ENCODE measurements around the gene CCNE1. TPM values are rescaled to one million over a fixed set of nuclear protein-coding genes. Genes with fewer than 3 reads are reported as not detected.

Gene CCNE1
- polyA plus RNA-seq, 1 of the 3 experiments (the other 2 are of a cell fraction) = 8.9 TPM

GRCh38 chr19:29841559-29842367 is 30.0 kb downstream of the CCNE1 start:
- no peaks in the 10 kb centered on the region for H4K20me1 ChIP-seq (ENCODE audit: insufficient read depth)
- WGBS (ENCODE audit: low lambda C conversion rate) = 52% methylated on average over 5 of the region's 10 CpGs
- H3K79me2 ChIP-seq (ENCODE audit: insufficient read depth) = no peaks in the 10 kb centered on the region
- no peaks in the 10 kb centered on the region for H3K9me3 ChIP-seq
- CTCF ChIA-PET = interaction anchor here (2.1 to 2.6 kb wide), 2 partner anchors 16 to 125 kb away, joined by 7 to 11 read pairs; no protein-coding TSS in a partner anchor
- H3K27ac ChIP-seq (ENCODE audit: low read depth in 2 of 2, low read length in 1 of 2) = no peak overlapping the region; a peak in 1 of 4 replicates
- H3K4me1 ChIP-seq (ENCODE audit: control insufficient read depth in 1 of 2, insufficient read depth in 2 of 2, low read depth in 1 of 2, low read length in 1 of 2) = peaks cover 0 to 11% of the 10 kb centered on the region in 2 experiments; a peak in 1 of 4 replicates
- peak; percentile 56 for DNase-seq
- H2AFZ ChIP-seq (ENCODE audit: low read depth) = no peak overlapping the region
- H3K4me3 ChIP-seq (ENCODE audit: low read depth in 2 of 2, low read length in 1 of 2) = no peak overlapping the region
- no peak overlapping the region for H3K4me2 ChIP-seq
- no peaks in the 10 kb centered on the region for H3K36me3 ChIP-seq (replicated peaks in 1 of 2; ENCODE audit: control insufficient read depth in 1 of 2, insufficient read depth in 2 of 2, low read length in 1 of 2)
- H3K9me2 ChIP-seq = no peaks in the 10 kb centered on the region
- TF ChIP-seq EZH2phosphoT487 (IDR thresholded peaks at IDR 0.05; ENCODE audit: borderline replicate concordance, low read depth) (no peak), MXI1 (IDR thresholded peaks at IDR 0.05; ENCODE audit: low read depth, low read length) (peak; percentile 50; the same call in 1 of the 2 replicates), RFX5 (IDR thresholded peaks at IDR 0.05; ENCODE audit: low read length) (peak; percentile 72; the same call in 1 of the 2 replicates), RXRA (IDR thresholded peaks at IDR 0.05; ENCODE audit: borderline replicate concordance, low read depth) (no peak), USF2 (IDR thresholded peaks at IDR 0.05; ENCODE audit: borderline replicate concordance, low read depth, low read length) (peak; percentile 19; the same call in 1 of the 2 replicates), GATA2 (CRISPR knock-in tag; IDR thresholded peaks at IDR 0.05) (no peak), MAX (IDR thresholded peaks at IDR 0.05; ENCODE audit: low read depth) (peak; percentile 45; the same call in 1 of the 2 replicates), CHD2 (IDR thresholded peaks at IDR 0.05; ENCODE audit: low read length, partially characterized antibody) (no peak), USF1 (IDR thresholded peaks at IDR 0.05; ENCODE audit: borderline replicate concordance, low read depth) (peak; percentile 85)
- POLR2A ChIA-PET = no interaction called here
- H3K9ac ChIP-seq = no peak overlapping the region
- H3F3A ChIP-seq (replicated peaks; ENCODE audit: insufficient read depth) = peaks cover 7% of the 10 kb centered on the region
- 0 out of 2 replicates have a peak, but pooled peaks cover 6% of the 10 kb centered on the region for H3K27me3 ChIP-seq (ENCODE audit: insufficient read depth)

GRCh38 chr19:29842471-29843179 is 30.8 kb downstream of the CCNE1 start:
- no peak overlapping the region for H3K4me3 ChIP-seq (ENCODE audit: low read depth in 2 of 2, low read length in 1 of 2)
- 77% methylated on average over 8 of the region's 11 CpGs for WGBS (ENCODE audit: low lambda C conversion rate)
- peaks cover 7% of the 10 kb centered on the region for H3F3A ChIP-seq (replicated peaks; ENCODE audit: insufficient read depth)
- 0 out of 2 replicates have a peak, but pooled peaks cover 6% of the 10 kb centered on the region for H3K27me3 ChIP-seq (ENCODE audit: insufficient read depth)
- no peaks in the 10 kb centered on the region for H3K9me3 ChIP-seq
- ChIA-PET CTCF (interaction anchor here (0.9 to 2.1 kb wide), 2 partner anchors 98 to 126 kb away, joined by 3 to 7 read pairs; no protein-coding TSS in a partner anchor), POLR2A (no interaction called here)
- no peak overlapping the region for H2AFZ ChIP-seq (ENCODE audit: low read depth)
- H3K36me3 ChIP-seq (replicated peaks in 1 of 2; ENCODE audit: control insufficient read depth in 1 of 2, insufficient read depth in 2 of 2, low read length in 1 of 2) = no peaks in the 10 kb centered on the region
- H3K79me2 ChIP-seq (ENCODE audit: insufficient read depth) = no peaks in the 10 kb centered on the region
- no peak overlapping the region for H3K4me2 ChIP-seq
- H3K4me1 ChIP-seq (ENCODE audit: control insufficient read depth in 1 of 2, insufficient read depth in 2 of 2, low read depth in 1 of 2, low read length in 1 of 2) = peaks cover 0 to 11% of the 10 kb centered on the region in 2 experiments; a peak in 1 of 4 replicates
- no peaks in the 10 kb centered on the region for H3K9me2 ChIP-seq
- no peak for DNase-seq
- no peaks in the 10 kb centered on the region for H4K20me1 ChIP-seq (ENCODE audit: insufficient read depth)
- no peak overlapping the region for H3K9ac ChIP-seq
- no peak overlapping the region for H3K27ac ChIP-seq (ENCODE audit: low read depth in 2 of 2, low read length in 1 of 2)
- no peak for TF ChIP-seq NFIC (IDR thresholded peaks at IDR 0.05; ENCODE audit: borderline replicate concordance)
- TF ChIP-seq GATA2 (CRISPR knock-in tag; IDR thresholded peaks at IDR 0.05) = no peak
- TF ChIP-seq SIN3A (IDR thresholded peaks at IDR 0.05; ENCODE audit: borderline replicate concordance, low read depth, low read length) = no peak
- TF ChIP-seq POLR2AphosphoS5 (IDR thresholded peaks at IDR 0.05; ENCODE audit: low read depth, low read length) = no peak
- TF ChIP-seq RAD21 (IDR thresholded peaks at IDR 0.05; ENCODE audit: low read length) = no peak
- no peak for TF ChIP-seq USF1 (IDR thresholded peaks at IDR 0.05; ENCODE audit: borderline replicate concordance, low read depth)
- TF ChIP-seq EZH2phosphoT487 (IDR thresholded peaks at IDR 0.05; ENCODE audit: borderline replicate concordance, low read depth) = no peak
- TF ChIP-seq FOXM1 (IDR thresholded peaks at IDR 0.05; ENCODE audit: low read depth) = no peak
- no peak for TF ChIP-seq FOXJ3 (CRISPR knock-in tag; IDR thresholded peaks at IDR 0.05)
- no peak for TF ChIP-seq SMC3 (IDR thresholded peaks at IDR 0.05; ENCODE audit: low read depth, low read length)
- no peak for TF ChIP-seq EP300 (IDR thresholded peaks at IDR 0.05; ENCODE audit: borderline replicate concordance in 1 of 2, low read depth in 1 of 2, low read length in 1 of 2)
- TF ChIP-seq NRF1 (IDR thresholded peaks at IDR 0.05; ENCODE audit: low read depth, low read length) = no peak
